GM21423 (cell line): ENCODE data around the gene PRRC2A.

ENCODE experiments used
- ATAC-seq: cut with Tn5 transposase; IDR thresholded peaks from one replicate; pipeline ENCODE4 v1.9.1; 2021; ENCODE audit warnings: mild to moderate bottlenecking, moderate library complexity; ENCODE audit not compliant: unreplicated experiment

Gene PRRC2A

DNA sequence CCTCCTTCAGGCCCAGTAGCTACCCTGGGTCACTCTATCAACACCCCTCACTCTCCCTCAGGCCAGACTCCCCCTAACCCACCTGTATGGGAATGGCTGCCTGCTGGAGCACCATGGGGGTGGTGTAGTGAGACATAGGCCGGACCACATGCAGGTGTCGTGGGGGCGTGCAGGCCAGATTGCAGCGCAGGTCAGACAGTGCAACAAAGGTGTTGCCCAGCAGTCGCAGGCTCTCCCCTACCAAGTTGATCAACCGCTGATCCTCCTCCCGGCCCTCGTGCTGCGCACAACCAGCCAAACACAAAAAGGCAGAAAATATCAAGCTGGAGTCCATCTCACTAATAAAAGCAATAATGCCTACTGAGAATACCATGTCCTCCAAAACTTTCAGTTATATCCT is 24.8 kb downstream of the PRRC2A start:
- no peak for ATAC-seq

- peak; percentile 31 for ATAC-seq
Measured at GRCh38 chr6:31651602-31652191, 31.2 kb downstream of the PRRC2A start.

DNA sequence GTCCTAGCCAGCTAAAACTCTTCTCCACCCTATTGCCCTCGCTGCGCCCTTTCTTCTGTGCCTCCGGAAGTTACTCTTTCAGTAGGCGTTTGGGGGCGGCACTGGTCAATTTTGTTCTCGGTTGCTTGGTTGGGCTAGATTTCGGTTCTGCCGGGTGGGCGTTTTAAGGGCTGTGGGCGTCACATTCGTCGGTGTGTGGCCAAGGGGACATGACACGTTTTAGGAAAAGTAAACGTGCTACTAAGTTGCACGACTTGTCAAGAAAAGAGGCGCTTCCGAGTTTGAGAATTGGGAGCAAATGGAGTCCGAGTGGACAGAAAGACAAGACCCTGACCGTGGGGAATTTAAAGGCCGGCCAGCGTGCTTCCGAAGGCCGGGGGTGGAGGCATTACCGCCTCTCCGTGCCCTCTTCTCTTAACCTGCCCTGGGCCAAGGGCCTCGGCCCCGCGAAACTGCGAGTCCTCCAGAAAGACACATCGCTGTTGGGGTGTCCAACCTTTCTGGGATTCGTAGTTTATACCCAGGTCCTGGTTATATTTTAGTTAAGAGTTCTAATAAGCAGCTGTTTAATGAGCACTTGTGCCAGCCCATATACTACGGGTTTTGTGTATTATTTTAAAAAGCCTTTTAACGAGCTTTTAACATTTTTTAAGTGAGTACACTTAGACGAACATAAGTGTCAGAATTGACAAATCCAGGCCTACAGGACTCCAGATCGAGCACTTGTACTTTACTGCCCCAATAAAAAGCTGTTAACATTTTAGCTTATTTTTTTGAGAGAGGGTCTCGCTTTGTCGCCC is 32.6 kb downstream of the PRRC2A start:
- peak; percentile 55 for ATAC-seq

DNA sequence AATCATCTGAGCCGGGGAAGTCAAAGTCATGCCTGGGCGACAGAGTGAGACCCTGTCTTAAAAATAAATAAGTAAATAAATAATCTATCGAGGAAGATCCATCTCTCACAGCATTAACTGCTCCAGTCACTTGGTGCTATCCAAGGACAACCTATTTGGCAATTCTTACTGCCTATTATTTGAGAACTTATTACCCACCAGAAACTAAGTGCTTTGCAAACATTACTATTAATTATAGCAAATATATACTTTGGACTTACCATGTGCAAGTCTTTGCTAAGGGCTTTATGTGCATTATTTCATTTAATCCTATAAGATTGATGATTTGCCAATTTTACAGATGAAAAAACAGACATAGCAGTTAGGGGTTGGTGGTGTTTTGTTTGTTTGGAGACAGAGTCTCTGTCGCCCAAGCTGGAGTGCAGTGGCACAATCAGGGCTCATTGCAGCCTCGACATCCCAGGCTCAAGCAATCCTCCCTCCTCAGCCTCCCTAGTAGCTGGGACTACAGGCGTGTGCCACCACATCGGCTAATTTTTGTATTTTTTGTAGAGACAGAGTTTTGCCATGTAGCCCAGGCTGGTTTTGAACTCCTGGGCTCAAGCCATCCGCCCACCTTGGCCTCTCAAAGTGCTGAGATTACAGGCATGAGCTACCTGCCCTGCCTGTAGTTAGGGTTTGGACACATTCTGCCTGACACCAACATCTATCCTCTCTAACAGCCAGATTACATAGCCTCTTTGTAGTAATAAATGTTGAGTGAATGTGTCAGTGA is 34.2 kb downstream of the PRRC2A start:
- ATAC-seq = no peak

- ATAC-seq = no peak
Measured at GRCh38 chr6:31655349-31656237, 35.1 kb downstream of the PRRC2A start, which contains the start of gene APOM. Gene APOM, plus strand, starts transcription at chr6:31655894. Its CDS starts 73 bp downstream, at chr6:31655967.

- ATAC-seq = no peak
Measured at GRCh38 chr6:31657406-31658157, 37.1 kb downstream of the PRRC2A start.

DNA sequence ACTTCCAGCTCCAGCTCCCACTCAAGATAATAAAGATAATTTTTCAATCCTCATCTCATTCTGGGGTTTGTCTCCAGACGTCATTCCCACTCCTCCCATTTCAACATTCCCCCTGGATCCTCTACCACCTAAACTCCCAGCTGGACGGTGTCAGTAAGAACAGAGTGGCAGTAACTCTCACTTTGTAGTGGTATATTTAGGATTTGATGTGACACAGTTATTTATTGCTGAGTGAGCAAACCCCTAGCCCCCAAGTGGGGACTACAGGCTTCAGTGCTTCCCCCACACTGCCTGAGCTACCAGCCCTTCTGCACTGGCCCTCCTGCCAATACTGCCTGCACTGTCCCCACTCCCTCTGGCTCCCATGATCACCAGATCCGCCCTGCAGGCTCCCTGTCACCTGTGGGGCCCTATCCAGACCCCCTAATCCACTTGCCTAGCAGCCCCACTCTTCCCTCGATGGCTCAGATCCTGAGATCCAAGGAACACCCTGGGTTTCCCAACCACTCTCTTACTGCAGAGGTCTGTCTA is 37.7 kb downstream of the PRRC2A start:
- ATAC-seq = no peak

- no peak for ATAC-seq
Measured at GRCh38 chr6:31658983-31659648, 38.6 kb downstream of the PRRC2A start.

DNA sequence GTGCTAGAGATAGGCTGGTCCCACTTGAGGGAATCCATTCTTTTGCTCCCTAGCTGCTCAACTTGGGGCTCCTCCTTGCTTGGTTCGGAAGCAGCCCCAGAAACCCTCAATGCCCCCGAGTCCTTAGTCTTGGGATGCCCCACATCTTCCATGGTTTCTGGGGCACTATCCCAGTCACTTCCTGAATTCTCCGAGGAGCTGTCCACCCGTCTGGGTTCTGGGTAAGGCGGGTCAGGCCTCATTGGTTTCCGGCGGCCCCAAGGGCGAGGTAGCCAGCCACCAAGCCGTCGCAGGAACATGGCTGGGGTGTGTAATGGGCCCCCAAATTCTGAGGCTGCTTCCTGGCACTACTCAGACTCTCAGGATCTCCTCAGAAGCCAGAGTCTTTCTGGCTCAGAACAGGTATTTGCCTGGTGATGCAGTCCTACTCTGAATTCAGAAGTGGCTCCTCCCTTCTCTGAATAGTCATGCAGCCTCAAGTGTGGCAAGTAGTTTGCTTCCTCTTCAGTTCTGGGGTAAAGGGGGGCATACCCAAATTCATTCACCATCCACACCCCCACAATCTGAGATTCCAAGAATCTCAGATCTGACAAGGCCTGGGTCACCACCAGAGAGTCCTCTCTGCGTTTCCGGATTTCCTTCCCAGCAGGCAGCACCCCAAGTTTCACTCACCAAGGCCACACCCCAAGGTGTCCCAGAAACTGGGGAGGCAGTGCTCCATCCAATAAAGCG is 39.3 kb downstream of the PRRC2A start:
- no peak for ATAC-seq

DNA sequence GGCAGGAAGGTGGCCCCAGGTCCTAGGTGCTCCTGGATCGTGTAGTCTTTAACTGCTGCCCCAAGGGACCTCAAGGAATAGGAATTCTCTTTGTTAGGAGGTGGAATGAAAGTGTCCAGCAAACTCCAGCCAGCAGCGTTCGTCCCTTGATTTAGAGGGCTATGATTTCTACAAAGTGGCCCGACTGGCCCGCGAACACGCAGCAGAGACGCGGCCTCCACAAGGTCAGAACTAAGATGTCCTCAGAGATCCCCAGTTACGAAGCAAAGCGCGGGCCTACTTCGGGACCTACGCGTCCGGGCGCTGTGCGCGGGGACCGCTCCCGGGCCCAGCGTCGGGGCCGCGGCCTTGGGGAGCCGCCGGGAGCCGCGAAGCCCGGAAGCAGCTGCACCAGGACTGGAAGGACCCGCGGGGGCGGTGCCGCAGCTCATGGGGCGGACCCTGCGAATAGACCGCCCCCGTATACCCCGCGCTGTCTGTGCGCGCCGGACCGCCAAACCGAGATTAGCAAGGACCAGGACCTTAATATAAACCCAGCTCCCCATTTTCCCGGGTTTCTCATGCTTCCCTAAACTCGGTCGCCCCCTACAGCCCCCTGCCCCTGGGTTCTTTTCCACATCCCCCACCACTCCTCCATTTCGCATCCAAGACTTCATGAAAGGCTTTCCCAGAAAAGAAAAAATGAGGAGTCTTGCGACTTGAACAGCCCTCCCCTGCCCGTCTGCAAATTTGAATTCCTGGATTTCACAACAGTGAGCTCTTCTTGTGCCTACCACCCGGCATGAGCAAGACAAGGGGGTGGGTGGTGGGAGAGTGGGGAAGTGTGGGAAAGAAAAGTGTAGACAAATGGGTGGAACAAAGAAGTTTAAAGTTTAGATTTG is 40.1 kb downstream of the PRRC2A start, which contains the start of gene C6orf47:
Gene C6orf47 (minus strand): TSS at position 398 of the 881 bp plus-strand sequence. CDS start 831 bp downstream, outside the sequence.
- ATAC-seq = peak; percentile 42

GRCh38 chr6:31661262-31662123 is 41.0 kb downstream of the PRRC2A start:
- no peak for ATAC-seq

- ATAC-seq = no peak
Measured at GRCh38 chr6:31662124-31662723, 41.7 kb downstream of the PRRC2A start.

GRCh38 chr6:31663126-31663960 is 42.8 kb downstream of the PRRC2A start:
- no peak for ATAC-seq

GRCh38 chr6:31663961-31664789 is 43.7 kb downstream of the PRRC2A start:
- ATAC-seq = no peak
